Fibroblast of pulmonary artery (primary cell): ENCODE data around the gene TRIM32.

Experiments used
- DNase-seq: peaks from one replicate; pipeline ENCODE4 v3.0.0-alpha.2; 2010; ENCODE audit warnings: low read depth
- H3K4me3 ChIP-seq: replicated peaks from 2 replicates; pipeline ENCODE4 v1.5.1; 2011; ENCODE audit warnings: low read depth, mild to moderate bottlenecking, control low read depth, low read length, moderate library complexity
- TF ChIP-seq, protein P1 (sequence below): IDR thresholded peaks from 2 replicates; pipeline ENCODE4 v1.5.1; 2011; ENCODE audit warnings: mild to moderate bottlenecking, control low read depth, low read length, inconsistent platforms; ENCODE audit errors: missing control alignments

The TRIM32 gene

DNA sequence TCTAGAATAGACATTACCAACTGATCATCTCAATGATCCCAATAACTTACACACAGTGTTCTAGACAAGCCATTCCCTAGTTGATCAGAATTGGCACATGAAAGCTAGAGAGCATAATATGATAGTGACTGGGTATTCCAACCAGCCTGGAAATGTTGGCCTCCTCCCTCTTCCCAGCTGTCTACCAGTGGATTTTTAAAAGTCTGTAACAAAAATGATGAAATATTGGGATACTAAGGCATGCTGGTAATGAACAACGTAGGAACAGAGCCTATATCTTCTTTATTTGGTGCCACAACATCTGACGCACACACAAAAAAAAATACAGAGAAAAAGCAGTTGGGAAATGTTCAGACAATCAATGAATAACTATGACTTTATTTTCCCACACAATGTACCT, 34.8 kb downstream of the TRIM32 start:
- no peak for DNase-seq
- TF ChIP-seq, protein P1, sequence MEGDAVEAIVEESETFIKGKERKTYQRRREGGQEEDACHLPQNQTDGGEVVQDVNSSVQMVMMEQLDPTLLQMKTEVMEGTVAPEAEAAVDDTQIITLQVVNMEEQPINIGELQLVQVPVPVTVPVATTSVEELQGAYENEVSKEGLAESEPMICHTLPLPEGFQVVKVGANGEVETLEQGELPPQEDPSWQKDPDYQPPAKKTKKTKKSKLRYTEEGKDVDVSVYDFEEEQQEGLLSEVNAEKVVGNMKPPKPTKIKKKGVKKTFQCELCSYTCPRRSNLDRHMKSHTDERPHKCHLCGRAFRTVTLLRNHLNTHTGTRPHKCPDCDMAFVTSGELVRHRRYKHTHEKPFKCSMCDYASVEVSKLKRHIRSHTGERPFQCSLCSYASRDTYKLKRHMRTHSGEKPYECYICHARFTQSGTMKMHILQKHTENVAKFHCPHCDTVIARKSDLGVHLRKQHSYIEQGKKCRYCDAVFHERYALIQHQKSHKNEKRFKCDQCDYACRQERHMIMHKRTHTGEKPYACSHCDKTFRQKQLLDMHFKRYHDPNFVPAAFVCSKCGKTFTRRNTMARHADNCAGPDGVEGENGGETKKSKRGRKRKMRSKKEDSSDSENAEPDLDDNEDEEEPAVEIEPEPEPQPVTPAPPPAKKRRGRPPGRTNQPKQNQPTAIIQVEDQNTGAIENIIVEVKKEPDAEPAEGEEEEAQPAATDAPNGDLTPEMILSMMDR = no peak
- no peak overlapping the region for H3K4me3 ChIP-seq

DNA sequence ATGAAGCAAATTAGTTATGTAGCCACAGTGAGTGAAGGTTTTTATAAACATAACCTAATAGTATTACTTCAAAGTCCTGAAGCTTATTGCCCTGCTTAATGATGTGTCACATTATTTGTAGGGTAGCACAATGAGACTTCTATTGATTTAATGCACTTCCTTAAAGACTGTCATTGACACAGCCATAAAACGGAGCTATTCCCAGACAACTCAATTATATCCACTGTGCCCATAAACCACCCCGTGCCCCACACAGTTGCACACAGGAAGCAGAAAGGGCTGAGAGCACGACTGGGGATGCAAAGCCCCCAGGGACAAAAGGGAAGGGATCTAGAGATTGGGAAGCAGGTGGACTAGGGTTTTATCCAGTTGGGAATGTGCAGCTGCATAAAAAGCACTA, 37.0 kb downstream of the TRIM32 start:
- no peak for DNase-seq
- H3K4me3 ChIP-seq = no peak overlapping the region
- TF ChIP-seq, protein P1 = no peak

- DNase-seq = no peak
- no peak overlapping the region for H3K4me3 ChIP-seq
- TF ChIP-seq, protein P1 = no peak
Observed at GRCh38 chr9:116726602-116727001, 39.5 kb downstream of the TRIM32 start.

DNA sequence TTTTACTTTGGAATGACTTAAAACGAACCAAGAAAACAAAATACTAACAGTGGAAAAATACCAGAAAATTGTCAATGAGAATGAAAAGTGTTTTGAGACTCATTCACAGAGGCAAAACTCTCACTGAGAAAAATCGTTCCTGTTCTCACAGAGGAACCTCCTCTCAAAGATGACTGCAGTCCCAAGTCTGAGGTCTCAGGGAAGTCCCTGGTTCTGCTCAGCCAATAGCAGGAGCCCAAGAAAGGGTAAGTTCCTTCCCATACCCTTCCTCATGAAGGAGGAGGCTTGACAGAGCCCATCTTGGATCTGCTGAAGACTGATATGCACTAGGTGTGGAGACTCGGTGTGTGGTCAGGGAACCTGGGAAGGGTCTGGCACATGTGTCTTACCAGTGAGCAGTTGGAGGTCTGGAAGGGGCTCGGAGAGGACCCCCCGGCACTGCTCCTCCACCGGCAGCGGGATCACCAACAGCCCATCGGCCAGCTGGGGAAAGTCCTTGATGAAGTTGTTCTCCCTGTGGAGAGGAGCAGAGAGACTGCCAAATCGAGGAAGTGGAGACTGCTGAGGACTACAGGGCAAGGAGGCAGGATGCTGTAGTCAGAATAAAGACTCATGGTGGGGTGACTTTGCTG, 46.0 kb downstream of the TRIM32 start:
- H3K4me3 ChIP-seq = no peak overlapping the region
- no peak for DNase-seq
- TF ChIP-seq, protein P1 = no peak

- TF ChIP-seq, protein P1 = no peak
- DNase-seq = no peak
Observed at GRCh38 chr9:116736399-116737151, 49.5 kb downstream of the TRIM32 start.

DNA sequence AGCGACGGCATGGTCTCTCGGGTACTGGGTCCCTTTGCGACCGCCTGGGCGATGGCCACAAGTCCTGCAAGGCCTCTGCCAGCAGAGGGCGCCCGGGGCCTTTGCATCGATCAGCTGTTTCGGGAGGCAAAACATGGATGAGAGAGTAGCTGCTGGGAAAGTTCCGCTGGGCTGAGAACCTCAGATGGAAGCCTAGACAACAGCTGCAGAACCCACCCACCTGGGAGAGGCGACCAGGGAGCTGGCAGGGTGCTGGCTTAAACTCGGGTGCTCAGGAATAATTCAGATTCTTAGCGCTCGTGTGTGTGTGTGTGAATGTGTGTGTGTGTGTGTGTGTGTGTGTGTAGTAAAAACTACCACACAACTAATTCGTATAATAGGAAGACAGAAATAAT, 50.0 kb downstream of the TRIM32 start:
- H3K4me3 ChIP-seq = no peak overlapping the region
- TF ChIP-seq, protein P1 = peak; percentile 97
- peak; percentile 75 for DNase-seq

More at GRCh38 chr9:116736399-116737151, 49.5 kb downstream of the TRIM32 start:
- H3K4me3 ChIP-seq = no peak overlapping the region
